Fibroblast of pulmonary artery (primary cell): Measurements from ENCODE around the gene IL36G.

Source experiments
- DNase-seq: peaks from one replicate; pipeline ENCODE4 v3.0.0-alpha.2; 2010; ENCODE audit warnings: low read depth
- H3K4me3 ChIP-seq: replicated peaks from 2 replicates; pipeline ENCODE4 v1.5.1; 2011; ENCODE audit warnings: low read depth, mild to moderate bottlenecking, control low read depth, low read length, moderate library complexity
- CTCF ChIP-seq: IDR thresholded peaks from 2 replicates; pipeline ENCODE4 v1.5.1; 2011; ENCODE audit warnings: mild to moderate bottlenecking, control low read depth, low read length, inconsistent platforms; ENCODE audit errors: missing control alignments

The IL36G gene

DNA sequence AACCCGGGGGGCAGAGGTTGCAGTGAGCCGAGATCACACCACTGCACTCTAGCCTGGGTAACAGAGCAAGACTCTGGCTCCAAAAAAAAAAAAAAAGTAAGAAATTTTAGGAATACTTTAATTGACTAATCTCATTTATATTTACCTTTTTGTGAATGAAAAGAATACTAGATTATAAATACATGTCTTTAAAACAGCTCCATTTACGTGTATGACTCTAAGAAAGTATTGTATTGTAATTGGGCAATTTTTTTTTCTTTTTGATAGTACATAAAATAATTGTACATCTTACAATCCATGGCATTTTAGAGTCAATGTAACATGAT lies 35.5 kb downstream of the IL36G start:
- no peak overlapping the region for H3K4me3 ChIP-seq

GRCh38 chr2:113014067-113014466 lies 36.3 kb downstream of the IL36G start:
- DNase-seq: no peak
- TF ChIP-seq CTCF: no peak

More for the DNA sequence above, 35.5 kb downstream of the IL36G start:
- no peak for DNase-seq
- no peak for TF ChIP-seq CTCF

GRCh38 chr2:113015042-113015441 lies 37.2 kb downstream of the IL36G start:
- no peak for DNase-seq
- H3K4me3 ChIP-seq: no peak overlapping the region
- no peak for TF ChIP-seq CTCF

More at GRCh38 chr2:113014067-113014466, 36.3 kb downstream of the IL36G start:
- no peak overlapping the region for H3K4me3 ChIP-seq

DNA sequence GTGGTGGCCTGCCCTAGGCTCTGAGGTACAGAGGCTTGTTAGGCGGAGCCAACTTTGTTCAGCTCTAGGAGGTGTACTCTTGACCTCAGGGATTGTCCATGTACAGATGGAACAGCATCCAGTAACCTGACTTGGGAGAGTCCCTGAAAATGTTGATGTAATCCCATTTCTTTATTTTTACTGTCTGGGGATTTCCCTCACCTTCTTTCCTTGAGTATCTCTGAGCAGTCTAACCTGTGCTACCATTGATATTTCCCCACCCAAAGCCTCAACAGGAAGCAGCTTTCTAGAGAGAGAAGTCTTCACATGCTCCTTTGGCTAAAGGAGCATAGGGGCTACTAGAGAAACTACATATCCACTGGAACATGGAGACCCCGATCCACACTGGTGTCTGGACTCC lies 37.8 kb downstream of the IL36G start:
- no peak for DNase-seq
- no peak overlapping the region for H3K4me3 ChIP-seq
- no peak for TF ChIP-seq CTCF

DNA sequence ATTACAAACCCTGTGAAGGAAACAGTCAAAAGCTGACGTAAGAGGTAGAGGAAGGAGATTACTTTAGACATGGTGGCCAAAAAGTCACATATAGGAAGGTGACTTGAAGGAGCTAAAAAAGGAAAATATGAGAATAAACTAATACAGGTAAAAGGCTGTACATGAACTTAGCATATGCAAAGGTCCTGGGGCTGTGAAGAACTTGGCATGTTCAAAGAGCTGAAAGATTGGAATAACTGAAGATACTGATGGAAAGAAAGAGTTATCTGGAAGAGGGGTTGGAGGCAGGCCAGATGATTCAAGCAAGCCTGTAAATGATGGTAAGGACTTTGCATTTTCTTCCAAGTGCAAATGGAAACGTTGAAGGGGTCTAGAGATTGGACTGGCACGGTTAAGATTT lies 40.7 kb downstream of the IL36G start:
- no peak for TF ChIP-seq CTCF
- no peak for DNase-seq
- no peak overlapping the region for H3K4me3 ChIP-seq

DNA sequence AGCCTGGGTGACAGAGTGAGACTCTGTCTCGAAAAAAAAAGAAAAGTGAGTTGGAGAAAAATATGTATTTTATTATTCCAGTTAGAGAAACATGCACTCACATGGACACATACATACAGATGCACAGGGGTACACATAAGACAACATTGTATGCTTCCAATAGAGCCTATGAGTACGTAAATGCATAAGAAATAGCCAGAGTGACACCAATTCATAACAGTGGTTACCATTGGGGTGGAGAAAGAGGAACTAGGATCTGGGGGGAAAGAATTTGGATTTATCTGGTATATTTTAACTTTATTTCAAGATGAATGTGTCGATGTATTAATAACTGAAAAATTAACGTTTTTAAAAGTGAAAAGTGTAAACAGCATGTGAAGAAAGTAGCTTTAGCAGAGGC lies 43.5 kb downstream of the IL36G start:
- no peak overlapping the region for H3K4me3 ChIP-seq
- no peak for DNase-seq
- no peak for TF ChIP-seq CTCF

- H3K4me3 ChIP-seq: no peak overlapping the region
- no peak for TF ChIP-seq CTCF
- no peak for DNase-seq
Measured at GRCh38 chr2:113024764-113025163, 47.0 kb downstream of the IL36G start.
